A673 (cell line): Measurements from ENCODE around the gene ZNF366. TPM values are rescaled to one million over a fixed set of nuclear protein-coding genes. Genes with fewer than 3 reads are reported as not detected.

Source experiments
- BruUV-seq: library from RNA; stranded (reverse); fragments of 400-500 nt; replicated peaks from 2 replicates; lab custom pipeline; 2021; lab: Mats Ljungman, UMichigan
- CTCF ChIA-PET: fragments of 300-600 bp; sonication (Branson Sonifier 250); formaldehyde crosslinking; loops from one replicate; lab custom pipeline; 2022; ENCODE audit warnings: antibody characterized with exemption; lab: Charles Lee
- POLR2A ChIA-PET: fragments of 300-600 bp; sonication (Branson Sonifier 250); formaldehyde crosslinking; loops from one replicate; lab custom pipeline; 2022; ENCODE audit warnings: antibody characterized with exemption; ENCODE audit not compliant: low non-redundant PET; lab: Charles Lee
- DNase-seq: peaks from one replicate; pipeline ENCODE4 v3.0.0-alpha.2; 2015; ENCODE audit warnings: low spot score
- H3K27ac ChIP-seq: fragments of 200-600 bp; sonication (generic); 2 replicates; pipeline ENCODE4 v1.5.1; 2016; ENCODE audit warnings: mixed run types, low read depth, mild to moderate bottlenecking, mixed read lengths, antibody characterized with exemption, low read length; ENCODE audit not compliant: poor library complexity, severe bottlenecking
- H3K27me3 ChIP-seq: fragments of 200-600 bp; sonication (generic); replicated peaks from 2 replicates; pipeline ENCODE4 v1.6.1; 2017; ENCODE audit warnings: mixed run types, low read depth, mild to moderate bottlenecking, mixed read lengths, antibody characterized with exemption, low read length; ENCODE audit not compliant: insufficient read depth, poor library complexity
- H3K36me3 ChIP-seq: fragments of 200-600 bp; sonication (generic); 2 replicates; pipeline ENCODE4 v1.6.1; 2016; ENCODE audit warnings: mixed run types, mild to moderate bottlenecking, mixed read lengths, antibody characterized with exemption, low read length; ENCODE audit not compliant: insufficient read depth, poor library complexity, severe bottlenecking
- H3K4me1 ChIP-seq: fragments of 200-600 bp; sonication (generic); 2 replicates; pipeline ENCODE4 v1.6.1; 2017; ENCODE audit warnings: mixed run types, mild to moderate bottlenecking, mixed read lengths, antibody characterized with exemption, low read length; ENCODE audit not compliant: insufficient read depth, poor library complexity, severe bottlenecking
- H3K4me3 ChIP-seq: fragments of 200-600 bp; sonication (generic); 2 replicates; pipeline ENCODE4 v1.5.1; 2016; ENCODE audit warnings: low read depth, mixed run types, mild to moderate bottlenecking, mixed read lengths, low read length; ENCODE audit not compliant: poor library complexity, severe bottlenecking
- H3K9me3 ChIP-seq: fragments of 200-600 bp; sonication (generic); 2 replicates; pipeline ENCODE4 v1.6.1; 2016; ENCODE audit warnings: mixed run types, low read depth, mild to moderate bottlenecking, mixed read lengths, antibody characterized with exemption, low read length; ENCODE audit not compliant: poor library complexity, severe bottlenecking
- EZH2 ChIP-seq: fragments of 200-600 bp; sonication (generic); IDR thresholded peaks from 2 replicates; pipeline ENCODE4 v1.6.1; 2017; ENCODE audit warnings: borderline replicate concordance, low read depth, mild to moderate bottlenecking, mixed read lengths, antibody characterized with exemption, low read length; ENCODE audit not compliant: poor library complexity, severe bottlenecking
- intact Hi-C: fragments of 100-400 bp; cut with micrococcal nuclease; formaldehyde crosslinking; loops from one replicate; pipeline ENCODE4 v1.10.0; 2022; ENCODE audit not compliant: unreplicated experiment
- total RNA-seq: library from RNA; stranded (reverse); gene quantifications from 2 replicates; pipeline ENCODE4 v1.2.3, GENCODE V29; 2021
- TF ChIP-seq, protein P1 (sequence below): fragments of 300-800, 200-600 bp; sonication (generic); conservative IDR thresholded peaks from 2 replicates; pipeline ENCODE4 v1.5.1; 2017; ENCODE audit warnings: low read depth, mild to moderate bottlenecking, antibody characterized with exemption, low read length, moderate library complexity, mixed read lengths

Gene ZNF366
- total RNA-seq, 1 experiment from 2014 or later, result not detected

DNA sequence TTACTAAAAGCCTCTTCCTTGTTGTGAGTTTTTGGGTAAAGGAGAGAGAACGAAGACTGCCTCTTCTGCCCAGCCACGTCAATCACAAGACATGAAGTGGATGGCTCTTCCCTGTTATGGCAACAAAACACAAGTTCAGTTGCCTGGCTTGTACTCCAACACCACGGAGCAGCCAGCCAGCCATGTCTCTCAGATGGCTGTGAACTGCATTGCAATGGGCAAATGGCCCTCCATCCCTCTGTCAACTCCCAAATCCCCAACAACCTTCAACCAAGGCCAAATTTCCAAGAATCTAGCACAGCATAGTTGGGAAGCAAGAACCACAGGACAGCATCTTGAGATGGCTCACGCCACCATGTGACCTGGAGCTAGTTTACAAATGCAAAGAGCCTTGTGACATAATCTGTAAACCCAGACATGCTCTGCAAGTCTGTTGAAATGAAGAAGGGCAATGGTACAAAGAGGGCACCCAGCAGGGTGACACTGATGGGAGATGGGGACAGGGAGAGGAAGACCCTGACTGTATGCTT lies 53.9 kb downstream of the ZNF366 start:
- no TSS peak for BruUV-seq
- POLR2A ChIA-PET, result no interaction called here
- H3K4me3 ChIP-seq, result no peak overlapping the region
- peaks cover 18% of the 10 kb centered on the region for H3K4me1 ChIP-seq
- intact Hi-C loops, result no loop called here
- CTCF ChIA-PET, result no interaction called here
- DNase-seq, result no peak
- no peak overlapping the region for H3K27ac ChIP-seq
- no peaks in the 10 kb centered on the region for H3K27me3 ChIP-seq
- H3K9me3 ChIP-seq, result no peaks in the 10 kb centered on the region
- no peak for TF ChIP-seq EZH2
- TF ChIP-seq, protein P1, sequence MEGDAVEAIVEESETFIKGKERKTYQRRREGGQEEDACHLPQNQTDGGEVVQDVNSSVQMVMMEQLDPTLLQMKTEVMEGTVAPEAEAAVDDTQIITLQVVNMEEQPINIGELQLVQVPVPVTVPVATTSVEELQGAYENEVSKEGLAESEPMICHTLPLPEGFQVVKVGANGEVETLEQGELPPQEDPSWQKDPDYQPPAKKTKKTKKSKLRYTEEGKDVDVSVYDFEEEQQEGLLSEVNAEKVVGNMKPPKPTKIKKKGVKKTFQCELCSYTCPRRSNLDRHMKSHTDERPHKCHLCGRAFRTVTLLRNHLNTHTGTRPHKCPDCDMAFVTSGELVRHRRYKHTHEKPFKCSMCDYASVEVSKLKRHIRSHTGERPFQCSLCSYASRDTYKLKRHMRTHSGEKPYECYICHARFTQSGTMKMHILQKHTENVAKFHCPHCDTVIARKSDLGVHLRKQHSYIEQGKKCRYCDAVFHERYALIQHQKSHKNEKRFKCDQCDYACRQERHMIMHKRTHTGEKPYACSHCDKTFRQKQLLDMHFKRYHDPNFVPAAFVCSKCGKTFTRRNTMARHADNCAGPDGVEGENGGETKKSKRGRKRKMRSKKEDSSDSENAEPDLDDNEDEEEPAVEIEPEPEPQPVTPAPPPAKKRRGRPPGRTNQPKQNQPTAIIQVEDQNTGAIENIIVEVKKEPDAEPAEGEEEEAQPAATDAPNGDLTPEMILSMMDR, result no peak
- no peaks in the 10 kb centered on the region for H3K36me3 ChIP-seq

DNA sequence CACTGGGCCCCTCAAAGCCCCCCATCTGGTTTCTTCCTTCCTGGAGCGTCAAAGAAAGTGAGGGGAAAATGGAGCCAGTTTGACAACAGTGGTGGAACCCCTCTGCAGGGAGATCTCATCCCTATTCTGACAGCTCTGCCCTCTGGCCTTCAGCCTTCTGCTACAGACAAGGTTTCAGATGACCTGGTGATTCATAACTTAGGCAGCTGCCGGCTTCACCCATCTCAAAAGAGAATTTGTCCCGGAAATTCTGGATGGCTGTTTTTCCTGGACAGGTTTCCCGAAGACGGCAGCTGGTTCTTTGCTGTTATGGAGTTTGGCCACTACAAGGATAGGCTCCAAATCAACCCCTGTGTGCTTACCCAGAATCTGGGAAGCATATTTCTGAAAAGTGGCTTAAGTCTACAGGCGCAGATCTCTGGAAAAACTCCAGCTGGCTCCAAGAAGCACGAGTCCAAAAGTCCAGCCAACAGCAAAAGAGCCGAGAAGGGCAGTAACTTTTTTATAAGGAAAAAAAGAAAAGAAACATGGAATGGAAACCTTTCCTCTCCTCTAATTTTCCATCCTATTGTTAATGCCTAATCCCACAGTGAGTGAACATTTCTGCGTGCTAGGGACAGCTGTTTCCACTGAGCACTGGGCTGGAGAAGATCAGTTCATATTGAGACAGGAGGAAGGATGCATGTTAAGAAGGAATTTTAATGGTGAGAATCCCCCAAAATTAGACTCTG lies 54.5 kb downstream of the ZNF366 start:
- intact Hi-C loops, result no loop called here
- POLR2A ChIA-PET, result no interaction called here

DNA sequence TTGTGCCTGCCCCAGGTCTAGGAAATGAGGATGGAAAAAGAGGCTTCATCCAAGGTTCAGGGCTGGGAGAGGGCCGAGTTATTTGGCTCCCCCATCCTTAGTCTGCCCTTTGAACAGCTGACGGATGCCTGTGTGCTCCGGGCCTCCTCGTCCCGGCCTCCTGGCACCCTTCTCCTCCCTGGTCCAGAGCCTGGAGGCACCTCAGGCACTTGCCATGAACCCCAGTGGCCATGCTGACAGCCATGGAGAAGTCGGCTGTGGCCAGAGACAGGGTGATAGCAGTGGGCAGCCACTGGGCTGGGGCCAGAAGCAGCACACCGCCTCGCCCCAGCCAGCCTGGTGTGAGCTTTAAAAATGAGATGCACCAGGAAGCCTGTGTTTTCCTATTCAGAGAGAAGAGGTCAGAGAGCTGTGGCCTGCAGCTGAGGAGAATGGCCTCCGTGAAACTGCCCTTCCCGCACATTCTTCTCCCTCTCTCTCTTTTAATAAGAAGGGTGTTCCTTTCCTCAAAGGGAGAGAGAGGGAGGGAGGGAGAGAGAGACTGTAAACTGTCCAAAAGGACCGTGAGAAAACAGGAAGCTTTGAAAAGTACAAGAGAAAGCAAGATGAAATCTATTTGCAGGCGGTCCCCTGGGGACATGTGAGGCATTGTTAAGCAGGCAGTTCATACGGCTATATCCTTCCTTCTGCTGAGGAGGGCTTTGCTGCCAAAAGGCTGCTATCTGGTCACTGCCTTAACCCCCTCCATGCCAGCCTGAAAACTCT lies 55.3 kb downstream of the ZNF366 start:
- no peaks in the 10 kb centered on the region for H3K36me3 ChIP-seq
- intact Hi-C loops, result no loop called here
- peak; percentile 88 for DNase-seq
- H3K4me3 ChIP-seq, result no peak overlapping the region
- no peaks in the 10 kb centered on the region for H3K27me3 ChIP-seq
- BruUV-seq, result no TSS peak
- H3K9me3 ChIP-seq, result no peaks in the 10 kb centered on the region
- peaks cover 18% of the 10 kb centered on the region for H3K4me1 ChIP-seq
- CTCF ChIA-PET, result interaction anchor here (0.6 kb wide), 1 partner anchor 619 kb away, joined by 3 read pairs; no protein-coding TSS in a partner anchor
- TF ChIP-seq, protein P1, result no peak
- no peak for TF ChIP-seq EZH2
- H3K27ac ChIP-seq, result peak overlapping the region; percentile 62
- POLR2A ChIA-PET, result no interaction called here

More for the DNA sequence above, 54.5 kb downstream of the ZNF366 start:
- no peaks in the 10 kb centered on the region for H3K27me3 ChIP-seq
- no peaks in the 10 kb centered on the region for H3K9me3 ChIP-seq
- DNase-seq, result no peak
- no peaks in the 10 kb centered on the region for H3K36me3 ChIP-seq
- H3K4me1 ChIP-seq, result peaks cover 18% of the 10 kb centered on the region
- TF ChIP-seq EZH2, result no peak
- TF ChIP-seq, protein P1, result no peak
- CTCF ChIA-PET, result no interaction called here
- no peak overlapping the region for H3K4me3 ChIP-seq
- no peak overlapping the region for H3K27ac ChIP-seq
- no TSS peak for BruUV-seq
